ENCODE results near the gene DKK2.

The DKK2 gene

GRCh38 chr4:106875340-106875739 lies 160.8 kb downstream of the DKK2 start:
- no peak for DNase-seq (ENCODE audit: low read depth)
- no peak for TF ChIP-seq MAX (IDR thresholded peaks at IDR 0.05; ENCODE audit: low read depth, low read length)
- no peak for TF ChIP-seq CTCF (IDR thresholded peaks at IDR 0.05; ENCODE audit: low read depth, low read length)
- no peak for TF ChIP-seq MYC (IDR thresholded peaks at IDR 0.05; ENCODE audit: low read depth, low read length)
- no peak for TF ChIP-seq POLR2A (IDR thresholded peaks at IDR 0.05; ENCODE audit: extremely low read depth, insufficient read length)
- H3K4me3 ChIP-seq (ENCODE audit: low read depth, low read length): no peak overlapping the region
